HG02852 (cell line): ENCODE data around the gene LIN37.
A peak's percentile ranks its signal among the peaks of the same experiment; 100 is the strongest.

ENCODE experiments used
- ATAC-seq: cut with Tn5 transposase; IDR thresholded peaks from one replicate; pipeline ENCODE4 v1.9.1; 2021; ENCODE audit warnings: mild to moderate bottlenecking, moderate library complexity; ENCODE audit not compliant: unreplicated experiment

LIN37 gene, protein sequence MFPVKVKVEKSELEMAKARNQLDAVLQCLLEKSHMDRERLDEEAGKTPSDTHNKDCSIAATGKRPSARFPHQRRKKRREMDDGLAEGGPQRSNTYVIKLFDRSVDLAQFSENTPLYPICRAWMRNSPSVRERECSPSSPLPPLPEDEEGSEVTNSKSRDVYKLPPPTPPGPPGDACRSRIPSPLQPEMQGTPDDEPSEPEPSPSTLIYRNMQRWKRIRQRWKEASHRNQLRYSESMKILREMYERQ

DNA sequence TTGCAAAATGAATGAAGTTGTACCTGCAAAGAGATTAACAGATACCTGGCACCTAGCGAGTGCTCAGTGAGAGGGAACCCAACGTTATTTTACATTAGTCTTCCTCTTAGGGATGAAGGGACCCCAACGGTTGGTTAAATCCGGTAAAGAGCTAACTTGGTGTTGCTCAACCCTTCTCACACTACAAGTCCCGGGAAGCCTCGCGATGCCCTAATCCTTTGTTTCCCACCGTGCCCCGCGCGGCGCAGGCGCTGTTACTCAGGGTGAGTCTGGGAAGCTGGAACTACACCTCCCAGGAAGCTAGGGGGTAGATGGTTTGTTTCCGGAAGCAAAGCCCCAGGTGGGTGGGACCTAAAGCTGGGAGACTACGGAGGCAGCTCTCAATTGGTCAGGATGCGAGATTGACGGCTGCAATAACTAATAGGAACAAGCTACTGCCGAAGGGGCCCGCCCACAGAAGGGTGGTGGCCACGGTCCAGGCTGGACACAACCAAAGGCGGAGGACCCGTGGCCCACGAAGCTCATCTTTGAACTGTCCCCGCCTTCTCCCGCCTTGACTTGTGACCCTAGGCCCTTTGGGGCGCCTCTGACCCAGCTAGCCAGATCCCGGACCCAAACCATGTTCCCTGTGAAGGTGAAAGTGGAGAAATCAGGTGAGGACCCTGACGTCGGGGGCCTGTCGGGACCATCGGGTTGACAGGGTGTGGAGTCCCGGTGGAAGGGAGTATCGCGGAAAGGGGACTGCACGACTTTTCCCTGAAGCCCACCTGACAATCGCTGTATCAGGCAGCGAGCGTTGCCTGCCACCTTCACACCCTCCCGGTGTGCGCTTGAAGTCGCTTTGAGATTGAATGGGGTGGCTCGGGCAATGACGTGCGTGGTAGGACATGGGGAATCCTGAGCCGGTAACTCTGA, at the start of gene LIN37:
Gene LIN37, plus strand, starts transcription at position 471 of the 915 bp plus-strand sequence. Its CDS starts 149 bp downstream, at position 620.
- ATAC-seq: peak; percentile 72

DNA sequence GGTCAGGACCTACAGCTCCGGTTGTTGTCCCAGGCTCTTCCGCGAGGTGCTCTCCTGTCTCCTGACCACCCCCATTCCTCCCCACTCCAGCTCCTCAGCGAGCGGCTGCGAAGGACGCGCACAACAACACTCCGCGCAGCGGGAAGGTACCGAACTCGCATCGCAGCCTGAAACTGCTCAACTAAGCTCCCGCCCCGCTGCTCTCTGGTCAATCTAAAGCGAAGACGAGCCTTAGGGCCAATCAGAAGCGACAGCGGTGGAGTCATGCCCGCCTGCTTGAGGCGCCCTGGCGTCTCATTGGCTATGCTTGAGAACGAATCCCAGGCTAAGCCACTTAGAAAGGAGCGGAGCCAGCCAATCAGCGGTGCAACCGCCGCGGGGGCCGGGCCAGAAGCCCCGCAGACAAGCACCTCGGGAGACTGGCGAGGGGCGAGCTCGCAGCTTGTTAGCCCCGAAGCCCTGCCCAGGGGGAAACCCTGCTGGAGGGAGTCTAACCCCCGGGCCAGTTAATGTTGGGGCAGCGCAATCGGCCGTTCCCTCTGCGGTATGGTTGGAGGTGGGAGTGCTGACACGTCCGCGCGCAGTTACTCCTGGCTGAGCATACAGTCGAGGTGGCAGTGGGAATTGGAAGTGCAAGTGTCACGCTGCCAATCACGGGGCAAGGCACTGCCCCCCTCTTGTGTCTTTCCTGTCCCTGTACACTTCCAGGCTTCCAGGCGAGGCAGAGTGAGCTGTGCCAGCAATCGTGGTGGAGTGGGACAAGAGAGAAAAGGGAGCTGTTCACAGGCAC, 46.0 kb upstream of the LIN37 start:
- ATAC-seq: peak; percentile 95

DNA sequence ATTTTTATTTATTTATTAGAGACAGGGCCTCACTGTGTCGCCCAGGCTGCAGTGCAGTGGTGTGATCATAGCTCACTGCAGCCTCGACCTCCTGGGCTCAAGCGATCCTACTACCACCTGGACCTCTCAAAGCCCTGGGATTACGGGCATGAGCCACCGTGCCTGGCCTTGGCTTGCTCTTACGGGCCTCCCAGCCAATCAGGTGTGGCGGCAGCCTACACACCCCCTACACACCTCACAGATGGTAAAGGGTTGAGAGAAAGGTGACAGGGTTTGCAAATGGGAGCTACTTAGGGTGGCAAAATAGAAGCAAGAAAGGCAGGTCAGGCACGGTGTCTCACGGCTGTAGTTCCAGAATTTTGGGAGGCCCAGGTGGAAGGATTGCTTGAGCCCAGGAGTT, 45.0 kb upstream of the LIN37 start:
- no peak for ATAC-seq

DNA sequence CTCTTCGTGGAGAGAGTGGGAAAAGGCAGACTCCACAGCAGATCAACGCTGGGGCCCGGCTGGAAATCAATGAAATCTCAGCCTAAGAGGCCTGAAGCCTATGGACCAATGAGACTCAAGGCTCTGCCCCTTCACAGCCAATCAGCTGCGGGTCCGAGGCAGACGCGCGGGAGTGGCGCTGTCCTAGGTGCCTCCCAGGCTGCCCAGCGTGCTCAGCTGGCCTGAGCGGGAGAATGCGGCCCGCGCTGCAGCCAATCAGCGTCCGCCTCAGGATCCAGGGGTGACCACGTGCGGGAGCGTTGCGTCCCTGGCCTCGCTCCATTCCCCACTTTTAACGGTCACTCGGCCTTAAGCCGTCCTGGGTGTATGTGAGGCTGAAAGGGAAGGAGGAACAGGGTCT, 44.2 kb upstream of the LIN37 start, which contains the start of gene ZBTB32:
Gene ZBTB32, plus strand, starts transcription at position 341 of the 400 bp plus-strand sequence. CDS start 10,069 bp downstream, outside the sequence.
- no peak for ATAC-seq

DNA sequence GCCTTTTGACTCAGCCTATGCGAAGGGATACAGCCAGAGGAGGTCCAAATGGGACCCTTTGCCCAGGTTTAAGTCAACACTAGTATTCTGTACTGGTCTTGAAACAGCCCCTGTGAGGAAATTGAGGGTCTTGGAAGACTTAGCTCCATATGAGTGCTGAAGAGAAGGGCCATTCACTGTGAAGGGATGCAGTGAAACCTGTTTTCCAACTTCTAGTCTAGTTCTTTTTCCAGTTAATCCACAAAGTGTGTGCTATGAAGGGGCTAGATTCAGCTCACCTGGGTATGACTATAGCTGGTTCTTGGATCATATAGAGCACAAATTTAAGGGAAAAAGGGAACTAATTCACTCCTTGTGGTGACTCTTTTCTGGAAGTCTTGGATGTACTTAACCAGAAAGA, 40.0 kb upstream of the LIN37 start:
- ATAC-seq: no peak

DNA sequence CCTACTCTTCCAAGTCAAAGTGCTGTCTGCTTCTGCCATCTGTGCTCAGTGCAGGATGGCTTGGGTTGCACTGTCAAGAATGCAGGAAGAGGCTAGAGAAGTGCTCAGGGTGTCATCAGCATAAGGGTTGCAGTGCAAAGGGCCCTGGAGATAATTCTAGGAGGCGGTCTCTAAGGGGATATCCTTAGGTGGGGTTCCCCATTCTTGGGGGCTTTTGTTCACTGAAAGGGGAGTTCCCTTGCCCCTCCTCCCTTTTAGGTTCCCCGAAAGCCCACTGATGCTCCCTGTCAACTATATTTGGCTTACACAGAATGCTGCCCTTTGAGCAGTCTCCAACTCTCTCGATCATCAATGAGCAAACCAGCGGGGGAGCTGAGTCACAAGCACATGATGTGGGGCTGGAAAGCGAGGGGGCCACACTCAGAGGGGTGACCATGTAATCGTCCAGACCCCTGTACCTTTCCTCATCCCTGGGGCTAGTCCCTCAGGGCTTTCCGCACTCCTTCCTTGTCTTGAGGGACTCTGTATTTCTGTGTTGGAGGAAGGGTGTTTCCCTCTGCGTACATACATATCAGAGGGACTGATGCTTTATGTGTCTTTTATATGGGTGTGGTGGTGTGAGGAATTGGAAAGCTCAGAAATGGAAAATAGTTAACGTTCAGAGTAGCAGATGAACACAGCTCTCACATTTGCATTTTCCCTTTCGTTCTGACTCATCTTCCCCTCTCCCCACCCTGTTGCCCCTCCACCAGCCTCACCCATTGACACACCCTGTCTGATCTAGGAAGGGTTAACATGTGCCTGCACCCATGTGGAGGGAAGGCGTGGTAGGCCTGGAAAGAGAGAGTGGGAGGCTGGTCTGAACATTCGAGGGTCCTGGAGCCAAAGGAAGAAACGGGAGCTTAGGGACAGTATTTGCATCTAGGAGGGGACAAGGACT, 37.3 kb upstream of the LIN37 start:
- no peak for ATAC-seq

DNA sequence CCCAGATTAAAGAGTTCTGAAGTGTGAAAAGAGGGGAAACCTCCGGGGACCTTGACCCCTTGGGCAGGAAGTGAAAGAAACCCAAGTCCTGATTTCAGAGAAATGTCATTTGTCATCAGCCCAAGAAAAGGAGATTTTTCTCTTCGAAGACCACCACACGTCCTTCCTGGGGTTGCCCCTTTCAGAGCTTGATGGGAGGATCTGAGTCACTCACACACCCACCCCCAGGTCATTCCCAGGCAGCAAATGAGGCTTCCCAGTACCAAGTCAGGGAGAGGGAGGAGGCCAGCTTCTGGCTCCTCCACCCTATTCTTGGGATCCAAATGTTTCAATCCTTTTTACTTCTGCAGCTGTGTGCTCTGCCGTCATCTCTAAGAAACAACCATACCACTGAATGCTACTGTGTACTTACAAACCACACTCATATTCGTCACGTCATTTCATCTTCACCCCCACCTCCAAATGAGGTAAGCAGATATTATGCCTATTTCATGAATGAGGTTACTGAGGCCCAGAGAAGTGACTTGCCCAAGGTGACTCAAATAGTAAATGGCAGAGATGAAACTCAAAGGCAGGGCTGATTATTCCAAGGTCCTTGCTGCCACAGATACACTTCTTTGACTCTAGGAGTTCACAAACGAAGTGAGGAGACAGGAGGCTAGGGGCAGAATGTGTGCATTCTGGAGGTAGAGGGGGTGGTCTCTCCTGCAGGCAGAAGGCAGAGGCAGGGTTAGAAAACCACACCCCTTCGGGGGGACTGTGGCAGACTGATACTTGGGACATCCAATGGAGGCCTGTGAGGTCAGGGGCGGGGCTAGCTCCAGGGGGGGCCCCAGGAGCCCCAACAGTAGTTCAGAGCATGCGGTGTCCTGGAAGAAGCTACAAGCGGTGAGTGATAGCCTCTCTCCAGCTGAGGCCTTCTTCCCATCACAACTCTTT, 35.5 kb upstream of the LIN37 start:
- ATAC-seq: no peak

DNA sequence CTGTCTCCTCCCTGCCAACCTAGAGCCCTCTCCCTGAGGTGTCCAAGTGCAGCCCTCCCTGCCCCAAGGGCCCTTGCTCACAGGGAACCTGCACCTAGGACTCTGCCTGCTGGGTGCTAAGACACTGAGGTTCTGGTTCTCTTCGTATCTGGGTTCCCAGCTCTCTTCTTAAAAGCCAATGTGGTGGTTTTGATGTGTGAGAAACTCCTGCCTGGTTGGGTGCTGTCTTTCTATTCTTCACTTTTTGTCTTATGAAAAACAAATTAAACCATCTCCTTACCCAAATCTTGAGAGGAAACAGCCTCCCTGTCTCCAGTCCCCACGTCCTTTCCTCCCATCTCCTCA, 34.9 kb upstream of the LIN37 start:
- no peak for ATAC-seq

DNA sequence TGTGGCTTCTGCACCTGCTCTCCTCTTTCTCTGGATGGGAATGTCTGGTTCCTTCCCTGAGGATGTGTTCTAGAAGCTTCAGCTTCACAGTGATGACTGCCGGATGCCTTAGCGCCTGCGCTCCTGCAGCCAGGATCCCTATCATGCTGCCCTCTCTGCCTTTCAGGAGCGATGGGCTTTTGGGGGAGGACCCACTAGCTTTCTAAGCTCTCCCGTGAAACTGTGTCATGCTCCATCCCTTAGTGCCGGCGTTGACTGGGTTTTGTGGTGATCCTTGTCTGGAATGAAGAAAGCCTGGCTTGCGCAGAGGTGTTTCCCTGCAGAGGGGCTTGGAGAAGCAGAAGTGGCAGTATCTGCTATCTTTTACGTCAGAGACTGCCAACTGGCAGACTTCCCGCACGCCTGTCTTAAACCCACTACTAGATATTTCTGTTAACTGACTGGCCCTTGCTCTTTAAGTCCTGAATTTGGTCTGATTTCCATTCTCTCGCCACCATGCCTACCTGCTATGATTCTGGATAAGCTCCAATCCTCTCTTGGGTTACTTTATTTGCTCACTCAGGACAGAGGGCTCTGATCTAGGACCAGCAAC, 34.4 kb upstream of the LIN37 start:
- no peak for ATAC-seq

DNA sequence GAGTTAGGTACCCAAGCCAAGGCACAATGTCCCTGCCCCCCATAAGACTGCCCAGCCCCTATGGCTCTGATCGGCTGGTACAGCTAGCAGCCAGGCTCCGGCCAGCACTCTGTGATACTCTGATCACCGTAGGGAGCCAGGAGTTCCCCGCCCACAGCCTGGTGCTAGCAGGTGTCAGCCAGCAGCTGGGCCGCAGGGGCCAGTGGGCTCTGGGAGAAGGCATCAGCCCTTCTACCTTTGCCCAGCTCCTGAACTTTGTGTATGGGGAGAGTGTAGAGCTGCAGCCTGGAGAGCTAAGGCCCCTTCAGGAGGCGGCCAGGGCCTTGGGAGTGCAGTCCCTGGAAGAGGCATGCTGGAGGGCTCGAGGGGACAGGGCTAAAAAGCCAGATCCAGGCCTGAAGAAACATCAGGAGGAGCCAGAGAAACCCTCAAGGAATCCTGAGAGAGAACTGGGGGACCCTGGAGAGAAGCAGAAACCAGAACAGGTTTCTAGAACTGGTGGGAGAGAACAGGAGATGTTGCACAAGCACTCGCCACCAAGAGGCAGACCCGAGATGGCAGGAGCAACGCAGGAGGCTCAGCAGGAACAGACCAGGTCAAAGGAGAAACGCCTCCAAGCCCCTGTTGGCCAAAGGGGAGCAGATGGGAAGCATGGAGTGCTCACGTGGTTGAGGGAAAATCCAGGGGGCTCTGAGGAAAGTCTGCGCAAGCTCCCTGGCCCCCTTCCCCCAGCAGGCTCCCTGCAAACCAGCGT, 33.6 kb upstream of the LIN37 start:
- no peak for ATAC-seq

DNA sequence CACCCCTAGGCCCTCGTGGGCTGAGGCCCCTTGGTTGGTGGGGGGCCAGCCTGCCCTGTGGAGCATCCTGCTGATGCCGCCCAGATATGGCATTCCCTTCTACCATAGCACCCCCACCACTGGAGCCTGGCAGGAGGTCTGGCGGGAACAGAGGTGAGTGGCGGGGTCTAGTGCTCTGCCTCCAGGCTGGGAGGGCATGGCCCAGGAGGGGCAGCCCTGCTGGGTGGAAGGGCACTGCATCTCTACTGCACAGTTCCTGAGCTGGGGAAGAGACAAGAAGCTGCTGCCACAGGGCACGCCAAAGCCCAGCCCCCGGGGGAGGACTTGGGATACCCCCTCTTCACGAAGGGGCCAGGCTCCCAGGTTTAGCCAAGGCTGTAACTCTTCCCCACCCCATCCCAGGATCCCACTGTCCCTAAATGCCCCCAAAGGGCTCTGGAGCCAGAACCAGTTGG, 33.0 kb upstream of the LIN37 start:
- ATAC-seq: no peak

DNA sequence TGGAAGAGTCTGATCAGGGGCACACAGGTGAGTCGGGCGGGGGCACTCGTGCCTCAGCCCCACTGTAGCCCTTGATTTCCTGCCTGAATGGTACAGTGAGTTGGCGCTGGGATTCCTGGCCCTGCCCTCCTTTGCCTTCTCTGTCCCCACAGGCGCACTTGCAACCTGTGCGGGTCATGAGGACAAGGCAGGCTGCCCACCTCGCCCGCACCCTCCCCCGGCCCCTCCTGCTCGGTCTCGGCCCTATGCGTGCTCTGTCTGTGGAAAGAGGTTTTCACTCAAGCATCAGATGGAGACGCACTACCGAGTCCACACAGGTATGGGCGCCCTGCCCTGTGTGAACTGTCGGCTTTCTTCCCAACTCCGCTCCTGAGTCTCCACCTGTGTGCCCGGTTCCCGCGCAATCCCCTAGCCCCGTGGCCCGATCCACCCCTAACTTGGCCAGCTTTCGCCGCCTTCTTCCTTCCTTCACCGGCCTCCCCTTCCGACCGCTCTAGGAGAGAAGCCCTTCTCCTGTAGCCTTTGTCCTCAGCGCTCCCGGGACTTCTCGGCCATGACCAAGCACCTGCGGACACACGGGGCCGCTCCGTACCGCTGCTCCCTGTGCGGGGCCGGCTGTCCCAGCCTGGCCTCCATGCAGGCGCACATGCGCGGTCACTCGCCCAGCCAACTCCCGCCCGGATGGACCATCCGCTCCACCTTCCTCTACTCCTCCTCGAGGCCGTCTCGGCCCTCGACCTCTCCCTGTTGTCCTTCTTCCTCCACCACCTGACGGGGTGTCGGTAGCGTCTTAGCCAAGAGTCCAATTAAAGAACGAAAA, 32.2 kb upstream of the LIN37 start:
- no peak for ATAC-seq

DNA sequence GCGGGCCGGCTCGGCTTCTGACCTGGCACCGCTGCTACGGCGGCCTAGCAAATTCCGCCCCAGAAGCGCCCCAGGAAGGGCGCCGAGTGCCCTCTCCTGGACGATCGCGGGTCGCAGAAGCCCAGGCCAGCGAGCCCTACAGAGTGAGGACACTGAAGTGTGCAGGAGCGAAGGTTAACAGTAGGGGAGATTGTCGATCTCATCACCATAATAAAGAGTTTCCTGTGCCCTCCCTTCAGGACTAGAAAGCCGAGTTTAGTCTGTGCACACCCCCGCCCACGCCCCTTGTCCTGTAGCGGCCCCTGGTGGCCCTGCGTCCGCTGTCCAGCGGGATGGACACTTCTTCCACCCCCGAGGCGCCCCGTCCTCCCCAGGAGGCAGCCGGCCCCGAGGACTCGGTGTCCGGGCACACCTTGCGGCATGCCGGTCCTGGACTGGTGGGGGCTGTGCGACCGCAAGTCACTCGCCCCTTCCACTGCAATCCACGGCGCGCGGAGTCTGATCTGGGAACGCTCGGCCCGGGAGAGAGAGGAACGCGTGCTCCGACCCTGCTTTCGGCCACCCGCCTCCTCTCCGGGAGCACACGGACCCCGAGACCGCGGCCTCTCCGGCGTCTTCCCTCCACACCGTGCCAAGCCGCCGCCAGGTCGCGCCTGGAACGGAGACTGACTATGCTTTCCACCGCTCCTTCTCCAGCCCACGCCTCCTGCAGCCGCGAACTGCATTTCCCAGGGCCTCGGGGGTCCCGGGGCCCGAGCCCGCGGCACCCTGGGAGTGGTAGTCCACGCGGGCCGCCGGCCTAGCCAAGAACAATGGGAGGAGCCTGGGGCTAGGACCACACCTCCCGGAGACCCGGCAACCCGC, 31.3 kb upstream of the LIN37 start:
- ATAC-seq: peak; percentile 58

DNA sequence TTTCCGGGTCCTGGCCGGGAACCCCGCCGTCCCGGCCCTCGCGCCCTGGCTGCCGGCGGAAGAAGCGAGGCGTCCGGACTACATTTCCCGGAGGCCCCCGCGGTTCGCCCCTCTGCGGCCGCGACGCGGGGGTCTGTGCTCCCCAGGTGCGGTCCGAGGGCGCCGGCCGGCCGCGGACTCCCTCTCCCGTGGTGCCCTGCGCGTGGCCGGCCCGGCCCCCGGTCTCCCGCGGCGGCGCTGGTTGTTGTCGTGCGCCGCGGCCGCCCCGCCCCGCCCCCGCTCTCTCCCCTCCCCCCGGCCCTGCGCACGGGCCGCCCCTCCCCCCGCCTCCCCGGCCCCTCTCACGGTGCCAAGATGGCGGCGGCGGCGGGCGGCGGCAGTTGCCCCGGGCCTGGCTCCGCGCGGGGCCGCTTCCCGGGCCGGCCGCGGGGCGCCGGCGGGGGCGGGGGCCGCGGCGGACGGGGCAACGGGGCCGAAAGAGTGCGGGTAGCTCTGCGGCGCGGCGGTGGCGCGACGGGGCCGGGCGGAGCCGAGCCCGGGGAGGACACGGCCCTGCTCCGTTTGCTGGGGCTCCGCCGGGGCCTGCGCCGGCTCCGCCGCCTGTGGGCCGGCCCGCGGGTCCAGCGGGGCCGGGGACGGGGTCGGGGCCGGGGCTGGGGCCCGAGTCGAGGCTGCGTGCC, 30.6 kb upstream of the LIN37 start, which contains the start of gene KMT2B:
Gene KMT2B, plus strand, starts transcription at position 339 of the 680 bp plus-strand sequence. Its CDS starts 16 bp downstream, at position 355.
- ATAC-seq: peak; percentile 53

DNA sequence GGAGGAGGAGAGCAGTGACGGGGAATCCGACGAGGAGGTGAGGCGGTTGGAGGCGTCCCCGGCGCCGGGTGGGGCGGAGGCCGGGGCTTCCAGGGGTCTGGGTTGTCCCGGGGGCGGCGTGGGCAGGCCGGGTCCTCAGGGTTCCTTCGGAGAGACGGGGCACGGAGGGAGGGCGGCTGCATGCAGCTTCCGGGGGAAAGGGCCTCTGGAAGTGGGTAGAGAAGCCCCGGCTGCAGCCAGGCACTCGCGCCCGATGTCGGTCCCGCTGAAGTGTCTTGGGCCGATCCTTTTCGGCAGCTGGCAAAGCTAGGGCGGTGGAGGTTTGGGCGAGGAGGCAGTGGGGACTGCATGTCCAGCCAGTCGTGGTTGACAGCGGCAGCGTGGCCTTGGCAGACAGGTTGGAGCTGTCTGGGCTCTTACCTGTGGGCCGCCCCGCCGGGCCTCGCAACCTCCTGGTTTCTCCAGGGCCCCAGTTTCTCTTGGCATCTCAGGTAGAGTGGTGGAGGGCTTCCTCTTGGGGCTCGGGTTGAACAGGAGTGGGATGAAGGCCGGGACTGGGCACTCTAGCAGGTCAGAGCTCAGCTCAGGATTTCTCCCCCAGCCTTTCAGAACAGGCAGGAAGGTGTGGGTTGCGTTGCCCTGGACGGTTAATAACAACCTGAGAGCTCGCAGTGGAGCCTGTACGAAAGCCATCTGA, 29.9 kb upstream of the LIN37 start:
- ATAC-seq: peak; percentile 2
